Ishikawa (cell line): ENCODE results near the gene FMNL2.

Source experiments
- CEBPB ChIP-seq: IDR thresholded peaks from 2 replicates; pipeline ENCODE4 v1.6.1; 2012
- EGR1 ChIP-seq: IDR thresholded peaks from 2 replicates; pipeline ENCODE4 v1.6.1; 2012
- EP300 ChIP-seq: IDR thresholded peaks from 2 replicates; pipeline ENCODE4 v1.6.1; 2012; ENCODE audit warnings: borderline replicate concordance
- TAF1 ChIP-seq: IDR thresholded peaks from 2 replicates; pipeline ENCODE4 v1.6.1; 2012; ENCODE audit warnings: low read depth, mild to moderate bottlenecking
- TCF12 ChIP-seq: IDR thresholded peaks from 2 replicates; pipeline ENCODE4 v1.6.1; 2012; ENCODE audit warnings: low read depth
- TEAD4 ChIP-seq: IDR thresholded peaks from 2 replicates; pipeline ENCODE4 v1.6.1; 2012
- TF ChIP-seq, protein P1 (sequence below): IDR thresholded peaks from 2 replicates; pipeline ENCODE4 v1.6.1; 2012; ENCODE audit warnings: low read depth, mild to moderate bottlenecking
- TF ChIP-seq, protein P2 (sequence below): IDR thresholded peaks from 2 replicates; pipeline ENCODE4 v1.6.1; 2012

DNA sequence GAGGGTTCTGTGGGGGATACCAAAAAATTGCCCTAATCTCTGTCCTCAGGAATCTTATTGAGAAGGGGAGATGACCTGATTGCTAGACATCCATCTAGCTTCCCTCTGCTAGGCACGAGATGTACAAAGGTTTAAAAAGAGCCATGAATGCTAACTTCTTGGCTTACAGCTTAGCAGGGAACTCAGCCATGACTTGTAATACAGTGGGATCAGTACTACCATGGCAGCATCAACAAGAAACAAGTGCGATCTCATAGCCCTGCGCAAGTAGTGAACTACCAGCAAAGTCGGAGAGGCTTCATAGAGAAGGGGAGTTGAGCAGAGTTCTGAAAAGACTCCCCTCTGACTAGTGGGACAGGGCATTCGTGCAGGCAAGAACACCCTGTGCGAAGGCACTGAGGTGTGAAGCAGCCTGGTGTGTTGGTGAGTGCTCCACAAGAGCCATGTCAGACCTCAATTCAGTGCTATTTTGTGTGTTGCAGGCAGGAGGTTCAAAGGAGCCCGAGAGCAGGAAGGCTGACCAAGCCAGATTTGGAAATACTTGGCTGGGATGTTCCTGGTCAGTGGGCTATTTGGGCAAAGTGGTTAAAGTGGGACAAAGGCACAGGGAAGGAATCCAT lies 130.0 kb downstream of the FMNL2 start:
- TF ChIP-seq EGR1 = no peak
- TF ChIP-seq, protein P1, sequence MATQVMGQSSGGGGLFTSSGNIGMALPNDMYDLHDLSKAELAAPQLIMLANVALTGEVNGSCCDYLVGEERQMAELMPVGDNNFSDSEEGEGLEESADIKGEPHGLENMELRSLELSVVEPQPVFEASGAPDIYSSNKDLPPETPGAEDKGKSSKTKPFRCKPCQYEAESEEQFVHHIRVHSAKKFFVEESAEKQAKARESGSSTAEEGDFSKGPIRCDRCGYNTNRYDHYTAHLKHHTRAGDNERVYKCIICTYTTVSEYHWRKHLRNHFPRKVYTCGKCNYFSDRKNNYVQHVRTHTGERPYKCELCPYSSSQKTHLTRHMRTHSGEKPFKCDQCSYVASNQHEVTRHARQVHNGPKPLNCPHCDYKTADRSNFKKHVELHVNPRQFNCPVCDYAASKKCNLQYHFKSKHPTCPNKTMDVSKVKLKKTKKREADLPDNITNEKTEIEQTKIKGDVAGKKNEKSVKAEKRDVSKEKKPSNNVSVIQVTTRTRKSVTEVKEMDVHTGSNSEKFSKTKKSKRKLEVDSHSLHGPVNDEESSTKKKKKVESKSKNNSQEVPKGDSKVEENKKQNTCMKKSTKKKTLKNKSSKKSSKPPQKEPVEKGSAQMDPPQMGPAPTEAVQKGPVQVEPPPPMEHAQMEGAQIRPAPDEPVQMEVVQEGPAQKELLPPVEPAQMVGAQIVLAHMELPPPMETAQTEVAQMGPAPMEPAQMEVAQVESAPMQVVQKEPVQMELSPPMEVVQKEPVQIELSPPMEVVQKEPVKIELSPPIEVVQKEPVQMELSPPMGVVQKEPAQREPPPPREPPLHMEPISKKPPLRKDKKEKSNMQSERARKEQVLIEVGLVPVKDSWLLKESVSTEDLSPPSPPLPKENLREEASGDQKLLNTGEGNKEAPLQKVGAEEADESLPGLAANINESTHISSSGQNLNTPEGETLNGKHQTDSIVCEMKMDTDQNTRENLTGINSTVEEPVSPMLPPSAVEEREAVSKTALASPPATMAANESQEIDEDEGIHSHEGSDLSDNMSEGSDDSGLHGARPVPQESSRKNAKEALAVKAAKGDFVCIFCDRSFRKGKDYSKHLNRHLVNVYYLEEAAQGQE = no peak
- TF ChIP-seq TAF1 = no peak
- TF ChIP-seq TCF12 = no peak
- TF ChIP-seq EP300 = no peak
- no peak for TF ChIP-seq CEBPB
- TF ChIP-seq TEAD4 = no peak
- TF ChIP-seq, protein P2, sequence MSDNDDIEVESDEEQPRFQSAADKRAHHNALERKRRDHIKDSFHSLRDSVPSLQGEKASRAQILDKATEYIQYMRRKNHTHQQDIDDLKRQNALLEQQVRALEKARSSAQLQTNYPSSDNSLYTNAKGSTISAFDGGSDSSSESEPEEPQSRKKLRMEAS = no peak
